Tibial artery (tissue), 4 donors: ENCODE data around the gene WASF2.
A peak's percentile ranks its signal among the peaks of the same experiment; 100 is the strongest.

Experiments
- DNase-seq, 2 donors: peaks; one replicate each; pipeline ENCODE4 v3.0.0-alpha.2; 2019
- H3K27ac ChIP-seq, 2 donors: fragments of 200-600 bp; sonication (generic) in 1 of 2; 1 replicate in 1 of 2; 2 replicates in 1 of 2; pipeline ENCODE4 v1.5.1; 2018 to 2019; ENCODE audit warnings: mild to moderate bottlenecking in 1 of 2
- H3K27me3 ChIP-seq, 2 donors: fragments of 200-600 bp; sonication (generic) in 1 of 2; one replicate each; pipeline versions ENCODE4 v1.5.1 to v1.6.0; 2016 to 2019
- H3K36me3 ChIP-seq, 3 donors: fragments of 200-600 bp; sonication (generic) in 2 of 3; one replicate each; pipeline ENCODE4 v1.5.1; 2016 to 2019; ENCODE audit warnings: mild to moderate bottlenecking in 2 of 3
- H3K4me1 ChIP-seq, 4 donors: fragments of 200-600 bp; sonication (generic) in 2 of 4; 1 replicate in 3 of 4; 2 replicates in 1 of 4; pipeline ENCODE4 v1.5.1; 2016 to 2019
- H3K4me3 ChIP-seq, 2 donors: fragments of 200-600 bp; sonication (generic) in 1 of 2; 1 replicate in 1 of 2; 2 replicates in 1 of 2; pipeline ENCODE4 v1.5.1; 2018 to 2019; ENCODE audit warnings: mild to moderate bottlenecking in 2 of 2
- H3K9me3 ChIP-seq, 3 donors: fragments of 200-600 bp; sonication (generic) in 1 of 3; one replicate each; pipeline ENCODE4 v1.5.1; 2016 to 2019
- CTCF ChIP-seq, 2 experiments: fragments of 200-600 bp in 1 of 2; fragments of 450-650 bp in 1 of 2; IDR thresholded peaks; one replicate each; pipeline ENCODE4 v1.5.1; 2017 to 2019; ENCODE audit warnings: antibody characterized with exemption in 2 of 2, mild to moderate bottlenecking in 1 of 2, moderate library complexity in 1 of 2
- intact Hi-C: fragments of 100-400 bp; cut with DNase I; formaldehyde crosslinking; loops from one replicate; pipeline ENCODE4 v1.15.0; 2023; ENCODE audit warnings: low total_unique reads

Gene WASF2

GRCh38 chr1:27399251-27400025 lies 90.5 kb downstream of the WASF2 start:
- Histone ChIP-seq H3K4me3 (no peak overlapping the region), H3K27me3 (peaks cover 0 to 7% of the 10 kb centered on the region in 2 donors), H3K27ac (no peak overlapping the region), H3K9me3 (no peaks in the 10 kb centered on the region), H3K36me3 (no peaks in the 10 kb centered on the region), H3K4me1 (peaks cover 0 to 55% (median 27%) of the 10 kb centered on the region in 4 donors)
- no peak for DNase-seq
- no peak for TF ChIP-seq CTCF (IDR thresholded peaks at IDR 0.05)
- intact Hi-C loops: loop anchor here (10.0 kb wide), 1 partner anchor 265 kb away; no protein-coding TSS in a partner anchor

GRCh38 chr1:27398405-27399149 lies 91.4 kb downstream of the WASF2 start:
- no peak for TF ChIP-seq CTCF (IDR thresholded peaks at IDR 0.05)
- Histone ChIP-seq H3K36me3 (no peaks in the 10 kb centered on the region), H3K4me3 (no peak overlapping the region), H3K9me3 (no peaks in the 10 kb centered on the region), H3K27ac (no peak overlapping the region), H3K27me3 (peaks cover 0 to 7% of the 10 kb centered on the region in 2 donors), H3K4me1 (peaks cover 0 to 48% (median 20%) of the 10 kb centered on the region in 4 donors)
- DNase-seq: no peak
- intact Hi-C loops: loop anchor here (10.0 kb wide), 1 partner anchor 266 kb away; no protein-coding TSS in a partner anchor

GRCh38 chr1:27397749-27398148 lies 92.2 kb downstream of the WASF2 start:
- H3K4me3 ChIP-seq: no peak overlapping the region
- no peak for DNase-seq
- peaks cover 0 to 43% (median 14%) of the 10 kb centered on the region in 4 donors for H3K4me1 ChIP-seq
- no peaks in the 10 kb centered on the region for H3K9me3 ChIP-seq
- intact Hi-C loops: loop anchor here (10.0 kb wide), 1 partner anchor 267 kb away; no protein-coding TSS in a partner anchor
- H3K27me3 ChIP-seq: peaks cover 0 to 7% of the 10 kb centered on the region in 2 donors
- no peak overlapping the region for H3K27ac ChIP-seq
- no peaks in the 10 kb centered on the region for H3K36me3 ChIP-seq
- TF ChIP-seq CTCF (IDR thresholded peaks at IDR 0.05): no peak

- Histone ChIP-seq H3K4me3 (no peak overlapping the region), H3K27me3 (peaks cover 0 to 7% of the 10 kb centered on the region in 2 donors), H3K36me3 (no peaks in the 10 kb centered on the region), H3K9me3 (no peaks in the 10 kb centered on the region), H3K27ac (no peak overlapping the region), H3K4me1 (peaks cover 0 to 43% (median 14%) of the 10 kb centered on the region in 4 donors)
- no peak for DNase-seq
- no peak for TF ChIP-seq CTCF (IDR thresholded peaks at IDR 0.05)
- intact Hi-C loops: loop anchor here (10.0 kb wide), 1 partner anchor 268 kb away; no protein-coding TSS in a partner anchor
These were observed 92.9 kb downstream of the WASF2 start for GRCh38 chr1:27397110-27397509.

- Histone ChIP-seq H3K36me3 (no peaks in the 10 kb centered on the region), H3K4me1 (peaks cover 0 to 39% (median 19%) of the 10 kb centered on the region in 4 donors), H3K9me3 (no peaks in the 10 kb centered on the region), H3K27me3 (peaks cover 0 to 7% of the 10 kb centered on the region in 2 donors), H3K4me3 (no peak overlapping the region), H3K27ac (no peak overlapping the region)
- intact Hi-C loops: loop anchor here (10.0 kb wide), 1 partner anchor 269 kb away; no protein-coding TSS in a partner anchor
- TF ChIP-seq CTCF (IDR thresholded peaks at IDR 0.05): peak; percentile 94 to 95
- DNase-seq: peak; percentile 59 to 81
These were observed 94.3 kb downstream of the WASF2 start for GRCh38 chr1:27395441-27396195.
